Measurements from ENCODE around the gene USP16. TPM values are rescaled to one million over a fixed set of nuclear protein-coding genes. Genes with fewer than 3 reads are reported as not detected.

The USP16 gene
- total and polyA plus RNA-seq, 2 donors (not counting 1 experiment from before 2014, with no cell fraction given) = 13.1 to 54.7 TPM

DNA sequence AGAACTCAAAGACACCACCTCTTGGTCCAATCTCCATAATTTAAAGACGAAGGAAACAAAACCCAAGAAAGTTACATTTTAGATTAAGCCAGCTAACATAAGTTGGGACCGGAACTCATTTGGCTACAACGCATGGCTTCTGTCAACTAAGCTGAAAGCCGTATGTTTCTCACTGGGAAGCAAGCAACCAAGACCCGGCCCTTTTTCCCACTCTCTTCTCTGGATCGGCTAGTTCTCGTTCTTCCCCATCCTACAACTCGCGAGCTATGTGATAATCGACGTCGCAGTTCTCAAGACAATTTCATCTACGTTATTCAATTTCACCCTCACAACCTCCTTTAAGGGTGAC is 48.4 kb downstream of the USP16 start:
- H3K27me3 ChIP-seq (replicated peaks in 1 of 4; ENCODE audit: control extremely low read depth in 1 of 4, control insufficient read depth in 3 of 4, insufficient read depth in 4 of 4, low read length in 3 of 4) = no peaks in the 10 kb centered on the region
- H2AFZ ChIP-seq (ENCODE audit: insufficient read depth, low read depth, low read length, poor library complexity, severe bottlenecking) = peak overlapping the region; percentile 83
- ChIA-PET POLR2A (interaction anchor here (1.2 to 1.7 kb wide), 2 partner anchors 48 to 70 kb away, joined by 5 to 8 read pairs; partner anchors contain the start of gene USP16), CTCF (interaction anchor here (1.3 to 1.8 kb wide), 3 partner anchors 13 to 299 kb away, joined by 3 to 5 read pairs (median 3); no protein-coding TSS in a partner anchor)
- Mint-ChIP-seq H3K27me3 (no peaks in the 10 kb centered on the region), H3K27ac (peak overlapping the region; percentile 96), H3K4me1 (peaks cover 55% of the 10 kb centered on the region), H3K9me3 (ENCODE audit: insufficient read depth) (no peaks in the 10 kb centered on the region), H3K4me3 (peak overlapping the region; percentile 99)
- no peak for TF ChIP-seq EZH2 (IDR thresholded peaks at IDR 0.05; ENCODE audit: borderline replicate concordance, insufficient read depth, low read depth, low read length, poor library complexity, severe bottlenecking)
- TF ChIP-seq, protein P1, sequence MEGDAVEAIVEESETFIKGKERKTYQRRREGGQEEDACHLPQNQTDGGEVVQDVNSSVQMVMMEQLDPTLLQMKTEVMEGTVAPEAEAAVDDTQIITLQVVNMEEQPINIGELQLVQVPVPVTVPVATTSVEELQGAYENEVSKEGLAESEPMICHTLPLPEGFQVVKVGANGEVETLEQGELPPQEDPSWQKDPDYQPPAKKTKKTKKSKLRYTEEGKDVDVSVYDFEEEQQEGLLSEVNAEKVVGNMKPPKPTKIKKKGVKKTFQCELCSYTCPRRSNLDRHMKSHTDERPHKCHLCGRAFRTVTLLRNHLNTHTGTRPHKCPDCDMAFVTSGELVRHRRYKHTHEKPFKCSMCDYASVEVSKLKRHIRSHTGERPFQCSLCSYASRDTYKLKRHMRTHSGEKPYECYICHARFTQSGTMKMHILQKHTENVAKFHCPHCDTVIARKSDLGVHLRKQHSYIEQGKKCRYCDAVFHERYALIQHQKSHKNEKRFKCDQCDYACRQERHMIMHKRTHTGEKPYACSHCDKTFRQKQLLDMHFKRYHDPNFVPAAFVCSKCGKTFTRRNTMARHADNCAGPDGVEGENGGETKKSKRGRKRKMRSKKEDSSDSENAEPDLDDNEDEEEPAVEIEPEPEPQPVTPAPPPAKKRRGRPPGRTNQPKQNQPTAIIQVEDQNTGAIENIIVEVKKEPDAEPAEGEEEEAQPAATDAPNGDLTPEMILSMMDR (IDR thresholded peaks at IDR 0.05) = no peak
- peak overlapping the region; percentile 90 for H3K9ac ChIP-seq (ENCODE audit: low read length)
- intact Hi-C loops (cut with micrococcal nuclease) = loop anchor here (1.0 to 5.0 kb wide), 7 partner anchors 49 to 299 kb away; partner anchors contain the start of genes LTN1, RWDD2B and USP16
- ATAC-seq (ENCODE audit: low read depth) = no peak
- peaks cover 0 to 8% (median 0%) of the 10 kb centered on the region in 3 donors for H3K9me3 ChIP-seq (ENCODE audit: control extremely low read depth in 1 of 3, control insufficient read depth in 2 of 3, insufficient read depth in 1 of 3, low read length in 2 of 3)
- peaks cover 38% of the 10 kb centered on the region for H3K79me2 ChIP-seq (ENCODE audit: control insufficient read depth, insufficient read depth, low read length)
- no peak for DNase-seq
- H3K4me2 ChIP-seq (replicated peaks; ENCODE audit: low read depth, low read length, poor library complexity, severe bottlenecking) = peak overlapping the region; percentile 87
- H3K36me3 ChIP-seq (replicated peaks in 1 of 2; ENCODE audit: control extremely low read depth in 1 of 2, control insufficient read depth in 1 of 2, extremely low read depth in 1 of 2, insufficient read depth in 2 of 2, low read length in 1 of 2) = peaks cover 2 to 12% of the 10 kb centered on the region in 2 experiments
- peak overlapping the region; percentile 72 to 99 (median 95) for H3K4me3 ChIP-seq (ENCODE audit: control extremely low read depth in 1 of 5, extremely low read depth in 1 of 5, insufficient read depth in 1 of 5, low read depth in 2 of 5, low read length in 4 of 5)
- H4K20me1 ChIP-seq (ENCODE audit: control insufficient read depth, insufficient read depth, low read length, poor library complexity, severe bottlenecking) = peaks cover 27% of the 10 kb centered on the region
- peaks cover 24 to 31% of the 10 kb centered on the region in 2 donors for H3K4me1 ChIP-seq (ENCODE audit: control insufficient read depth in 2 of 2, insufficient read depth in 2 of 2, low read length in 2 of 2)
- WGBS (ENCODE audit: insufficient coverage) = under 1% methylated on average over 13 of the region's 13 CpGs
- H3K27ac ChIP-seq (ENCODE audit: low read length in 2 of 2) = peak overlapping the region; percentile 65 to 80
